NCI-H526 treated with DMSO at 0.1 percent for 48 hours (cell line): Measurements from ENCODE around the gene MYO7B.

Source experiments
- DNase-seq: peaks from one replicate; lab custom pipeline; 2025; lab: John Stamatoyannopoulos, UW

Gene MYO7B

DNA sequence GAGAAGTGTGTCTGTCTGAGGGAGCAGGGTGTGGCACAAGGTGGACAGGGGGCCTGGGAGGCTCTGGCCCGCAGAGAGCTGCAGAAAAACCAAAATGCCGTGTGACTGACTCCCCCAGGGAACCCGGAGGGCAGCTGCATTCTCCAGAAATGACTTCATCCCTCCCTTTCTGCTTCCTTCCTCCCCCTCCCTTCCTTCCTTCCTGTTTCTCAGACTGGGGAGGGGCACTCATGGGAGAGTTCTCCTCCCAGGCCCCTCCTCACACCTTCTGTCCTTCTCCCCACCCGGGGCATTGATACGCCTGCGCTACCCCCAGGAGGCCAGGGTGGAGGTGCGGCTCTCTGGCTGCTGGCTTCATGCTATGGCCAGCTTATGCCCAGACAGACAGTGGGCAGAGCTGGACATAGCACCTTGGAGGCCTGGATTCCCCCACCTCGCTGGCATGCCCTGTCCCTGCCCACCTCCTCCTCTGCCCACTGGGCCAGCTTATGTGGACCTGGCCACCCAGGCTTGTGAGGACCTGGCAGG lies 102.3 kb downstream of the MYO7B start:
- no peak for DNase-seq

- DNase-seq: no peak
Observed at GRCh38 chr2:127638361-127639110, 103.1 kb downstream of the MYO7B start.

- DNase-seq: no peak
Observed at GRCh38 chr2:127639111-127639474, 103.6 kb downstream of the MYO7B start.

GRCh38 chr2:127640082-127641072 lies 104.9 kb downstream of the MYO7B start:
- DNase-seq: no peak

DNA sequence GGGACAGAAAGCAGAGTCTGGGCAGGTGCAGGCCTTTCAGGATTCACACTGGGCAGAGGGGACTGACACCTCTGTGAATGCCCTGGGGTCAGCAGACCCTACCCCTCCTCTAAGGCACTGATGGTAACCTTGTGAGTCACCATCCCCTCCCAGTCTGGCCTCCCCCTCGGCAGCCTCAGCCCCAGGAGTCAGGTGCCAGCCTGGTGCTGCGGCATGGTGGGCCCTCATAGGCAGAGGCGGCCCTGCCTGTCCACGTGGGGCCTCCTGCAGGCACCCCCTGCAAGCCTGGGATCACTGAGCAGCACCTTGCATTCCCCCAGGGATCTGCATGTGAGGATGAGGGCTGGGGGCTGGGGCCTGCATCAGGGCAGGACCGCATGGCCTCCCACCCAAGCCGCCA lies 105.7 kb downstream of the MYO7B start:
- DNase-seq: no peak

DNA sequence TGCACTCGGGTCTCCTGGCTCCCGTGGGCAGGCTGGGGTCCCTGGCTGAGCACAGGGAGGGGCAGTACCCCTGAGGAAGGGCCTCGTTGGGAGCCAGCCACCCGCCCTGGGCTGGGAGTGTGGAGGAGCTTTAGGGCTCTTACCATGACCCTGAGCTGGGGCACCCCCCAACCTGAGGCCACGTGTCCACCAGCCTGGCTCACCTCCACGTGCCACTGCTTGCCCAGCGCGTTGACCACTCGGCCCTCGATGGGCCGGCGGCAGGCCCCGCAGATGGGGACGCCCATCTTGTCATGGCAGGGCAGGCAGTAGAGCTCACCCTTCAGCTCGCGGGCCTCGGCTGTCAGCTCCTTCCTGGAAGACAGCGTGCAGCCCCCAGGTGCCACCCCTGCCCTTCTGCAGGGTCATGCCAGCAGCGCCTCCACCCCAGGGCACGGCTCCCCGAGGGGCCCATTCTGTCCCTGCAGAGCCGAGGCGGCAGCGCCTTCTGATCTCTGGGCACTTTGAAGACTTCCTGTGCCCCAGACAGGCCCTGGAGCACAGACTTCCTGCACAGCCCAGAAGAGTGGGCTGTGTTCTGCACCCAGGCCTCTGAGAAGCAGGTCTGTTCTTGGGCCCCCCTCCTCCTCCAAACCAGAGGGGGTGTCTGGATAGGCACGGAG lies 106.5 kb downstream of the MYO7B start:
- DNase-seq: no peak

DNA sequence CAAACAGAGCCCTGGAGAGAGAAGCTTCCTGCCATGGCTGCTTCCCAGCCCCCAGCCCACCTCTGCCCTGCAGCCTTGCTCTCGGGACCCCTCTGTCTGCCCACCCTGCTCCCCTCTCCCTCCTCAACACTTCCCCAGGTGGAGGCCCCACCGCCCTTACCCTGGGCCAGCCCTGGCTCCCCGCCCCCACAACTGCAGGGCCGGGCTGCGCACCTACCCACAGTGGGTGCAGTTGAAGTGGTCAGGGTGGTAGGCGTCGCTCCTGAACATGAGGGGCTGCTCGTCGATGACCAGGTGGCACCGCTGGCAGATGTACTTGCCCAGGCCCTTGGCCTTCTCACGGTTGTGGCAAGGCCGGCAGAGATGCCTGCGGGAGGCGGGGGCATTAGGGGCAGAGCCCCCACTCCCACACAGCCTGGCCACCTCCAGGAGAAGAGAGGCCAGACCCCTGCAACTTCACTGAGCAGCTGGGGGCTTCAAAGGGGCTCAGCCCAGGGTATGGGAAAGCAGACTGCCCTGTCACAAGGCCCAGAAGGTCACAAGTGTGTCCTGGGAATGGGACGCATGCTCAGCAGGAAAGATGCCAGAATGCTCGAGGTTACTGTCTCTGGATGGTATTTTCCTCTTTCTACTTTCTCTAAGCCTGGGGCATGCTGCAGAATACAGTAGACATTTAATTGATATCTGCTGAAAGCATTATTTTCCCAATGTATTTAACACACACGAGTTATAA lies 107.4 kb downstream of the MYO7B start:
- no peak for DNase-seq

GRCh38 chr2:127643439-127644065 lies 108.1 kb downstream of the MYO7B start:
- no peak for DNase-seq

DNA sequence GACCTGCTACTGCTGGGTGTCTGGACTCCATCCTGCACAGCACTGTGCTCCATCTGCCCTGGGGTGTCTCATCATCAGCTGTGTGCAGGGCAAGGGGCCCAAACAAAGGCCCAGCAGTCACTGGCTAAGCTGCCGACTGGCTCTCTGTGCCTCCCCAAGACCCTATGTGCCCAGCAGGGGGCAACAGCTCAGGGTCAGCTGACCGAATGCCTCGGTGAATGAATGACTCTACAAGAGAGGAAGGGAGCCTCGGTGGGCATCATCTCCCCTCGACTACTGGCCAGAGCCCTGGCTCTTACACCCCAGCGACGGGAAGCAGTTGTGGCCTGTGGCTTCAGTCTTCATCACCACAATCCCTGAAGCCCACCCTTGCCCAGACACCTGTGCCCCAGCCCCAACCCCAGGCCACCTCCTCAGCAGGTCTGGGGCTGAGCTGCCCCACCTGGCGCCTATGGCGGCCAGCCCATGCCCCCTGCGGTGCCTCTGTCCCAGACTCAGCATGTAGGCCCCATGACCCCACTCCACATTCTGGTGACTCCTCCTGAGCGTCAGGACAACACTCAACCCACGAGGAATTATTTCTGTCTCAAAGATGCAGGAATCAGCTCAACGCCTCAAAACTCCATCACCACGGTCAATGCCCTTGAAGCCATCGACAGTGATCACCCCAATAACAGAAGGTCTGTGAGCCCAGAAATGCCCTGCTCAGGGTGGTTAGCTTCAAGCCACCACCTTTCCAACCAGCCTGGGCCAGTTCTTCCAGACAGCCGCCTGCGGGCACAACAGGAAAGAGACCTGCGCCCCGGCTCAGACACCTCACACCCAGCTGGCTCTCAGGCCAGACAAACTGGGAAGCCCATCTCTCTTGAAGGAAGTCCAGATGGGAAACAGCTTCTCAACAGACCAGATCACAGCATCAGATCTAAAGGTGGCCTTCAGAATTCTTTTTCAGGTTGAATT lies 108.9 kb downstream of the MYO7B start:
- DNase-seq: no peak

GRCh38 chr2:127645026-127645394 lies 109.5 kb downstream of the MYO7B start:
- DNase-seq: no peak

GRCh38 chr2:127645395-127646291 lies 110.2 kb downstream of the MYO7B start, which contains the start of gene GPR17:
Gene GPR17 (plus strand): TSS chr2:127646153. CDS start chr2:127650736, 4,583 bp downstream.
- DNase-seq: no peak

DNA sequence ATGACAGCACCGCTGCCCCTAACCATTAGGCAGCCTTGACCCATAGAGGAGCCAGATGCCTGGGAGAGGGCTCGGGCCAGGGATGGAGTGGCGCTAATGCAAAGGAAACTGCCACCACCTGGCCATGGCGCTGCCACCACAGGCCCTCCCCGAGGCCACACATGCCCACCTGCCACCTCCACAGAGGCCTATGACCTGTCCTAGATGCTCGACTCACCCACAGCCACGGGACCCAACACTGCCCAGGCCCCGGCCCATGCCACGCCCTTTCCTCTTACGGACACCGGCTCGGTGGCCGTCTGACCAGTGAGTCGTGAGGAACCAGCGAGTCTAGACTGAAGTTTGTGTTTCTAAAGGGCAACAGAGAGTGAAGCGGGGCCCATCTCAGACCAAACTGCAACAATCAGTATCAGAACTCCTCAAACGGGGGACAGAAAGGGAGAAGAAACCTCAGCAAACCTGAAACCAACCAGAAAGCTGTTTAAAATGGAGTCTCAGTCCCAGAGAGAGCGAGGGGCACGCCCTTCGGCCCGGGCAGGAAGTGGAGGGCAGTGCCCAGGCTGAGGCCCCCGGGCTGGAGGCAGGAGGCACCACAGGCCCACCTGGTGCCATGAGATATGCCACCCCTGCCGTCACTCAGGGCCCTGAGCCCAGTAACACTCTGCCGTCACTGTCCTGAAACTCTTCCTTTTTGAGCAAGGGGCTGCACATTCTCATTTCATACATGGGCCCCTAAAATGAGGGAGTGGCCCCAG lies 111.2 kb downstream of the MYO7B start:
- DNase-seq: no peak

DNA sequence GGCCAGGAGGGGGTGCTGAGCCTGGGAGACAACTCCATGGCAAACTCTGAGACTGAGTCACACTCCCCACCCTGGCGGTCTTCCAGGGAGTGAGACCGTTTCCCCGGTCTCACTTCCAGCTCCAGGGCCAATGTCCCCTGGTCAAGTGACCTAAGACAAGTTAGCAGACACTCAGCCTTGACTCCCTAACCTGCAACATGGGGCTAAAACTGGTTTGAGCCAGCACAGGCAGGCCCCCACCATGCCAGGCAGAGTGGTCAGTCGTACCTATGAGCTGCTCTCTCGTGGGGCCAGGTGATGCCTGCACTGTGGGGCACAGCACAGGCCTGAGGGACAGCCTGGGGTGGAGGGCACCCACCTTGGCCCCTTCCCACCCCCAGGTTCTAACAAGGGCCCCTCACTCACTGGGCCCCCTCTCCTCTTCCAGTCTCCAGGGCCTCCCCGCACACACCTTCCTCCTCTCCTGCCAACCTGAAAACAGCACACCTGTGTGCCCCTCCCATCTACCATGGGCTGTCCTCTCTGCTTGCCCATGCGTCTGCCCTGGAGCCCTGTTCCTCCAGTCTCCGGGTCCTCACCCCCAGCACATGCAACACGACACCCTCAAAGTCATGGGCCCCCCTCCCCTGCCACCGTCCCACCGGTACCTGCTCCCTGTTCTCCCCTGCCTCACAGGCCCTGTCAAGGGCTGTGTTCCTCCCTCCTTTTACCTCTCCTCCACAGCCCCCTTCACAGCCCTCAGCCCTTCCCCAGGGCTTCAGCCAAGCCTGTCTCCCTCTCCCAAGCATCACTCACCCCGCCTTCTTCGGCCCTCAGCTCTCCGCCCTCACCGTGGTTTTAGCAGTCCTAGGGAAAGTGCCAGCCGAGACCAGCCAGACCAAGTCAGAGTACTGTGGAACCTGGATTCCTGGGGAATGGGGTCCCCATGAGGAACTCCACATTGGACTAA lies 112.0 kb downstream of the MYO7B start:
- no peak for DNase-seq

- no peak for DNase-seq
Observed at GRCh38 chr2:127648321-127648720, 112.8 kb downstream of the MYO7B start.

DNA sequence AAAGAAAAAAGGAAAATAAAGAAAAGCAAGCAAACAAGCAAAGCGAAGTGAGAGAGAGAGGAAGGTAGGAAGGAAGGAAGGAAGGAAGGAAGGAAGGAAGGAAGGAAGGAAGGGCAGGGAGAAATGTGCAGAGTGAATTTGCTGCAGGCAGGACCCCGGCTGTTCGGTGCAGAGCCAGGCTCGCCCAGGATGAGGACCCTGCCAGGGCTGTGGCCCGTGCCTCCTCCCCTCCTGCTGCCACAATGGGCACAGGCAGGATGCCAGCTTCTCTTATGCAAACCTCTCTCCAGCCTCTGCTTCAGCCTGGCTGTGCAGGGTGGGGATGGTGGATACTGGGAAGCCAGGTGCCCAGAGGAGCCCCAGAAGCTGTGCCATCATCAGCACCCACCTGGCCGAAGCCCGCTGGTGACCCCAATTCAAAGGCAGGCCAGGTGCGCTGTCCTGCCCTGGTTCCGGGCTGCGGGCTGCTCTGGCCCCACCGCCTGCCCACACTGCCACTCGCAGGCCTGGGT lies 113.7 kb downstream of the MYO7B start:
- no peak for DNase-seq

DNA sequence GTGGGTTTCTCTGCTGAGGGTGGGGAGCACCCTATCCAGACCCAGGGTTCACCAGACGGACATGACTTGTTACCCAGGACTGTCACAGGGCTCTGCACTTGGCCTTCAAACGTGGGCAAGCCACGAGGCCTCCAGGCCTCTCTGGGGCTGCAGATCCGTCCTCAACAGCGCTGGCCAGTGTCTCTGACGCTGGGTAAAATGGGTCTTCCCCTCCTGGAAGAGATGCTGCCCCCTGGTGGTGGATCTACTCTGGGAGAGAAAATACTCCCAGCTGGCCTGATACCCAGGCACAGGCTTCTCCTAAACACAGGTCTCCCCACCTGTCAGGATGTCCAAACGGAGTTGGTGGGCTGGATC lies 114.2 kb downstream of the MYO7B start:
- peak; percentile 44 for DNase-seq
